HCEC 1CT (cell line): Measurements from ENCODE around the gene SSH2.
A peak's percentile ranks its signal among the peaks of the same experiment; 100 is the strongest.

ENCODE experiments used
- DNase-seq: peaks from one replicate; pipeline ENCODE4 v3.0.0-alpha.2; 2017

The SSH2 gene

DNA sequence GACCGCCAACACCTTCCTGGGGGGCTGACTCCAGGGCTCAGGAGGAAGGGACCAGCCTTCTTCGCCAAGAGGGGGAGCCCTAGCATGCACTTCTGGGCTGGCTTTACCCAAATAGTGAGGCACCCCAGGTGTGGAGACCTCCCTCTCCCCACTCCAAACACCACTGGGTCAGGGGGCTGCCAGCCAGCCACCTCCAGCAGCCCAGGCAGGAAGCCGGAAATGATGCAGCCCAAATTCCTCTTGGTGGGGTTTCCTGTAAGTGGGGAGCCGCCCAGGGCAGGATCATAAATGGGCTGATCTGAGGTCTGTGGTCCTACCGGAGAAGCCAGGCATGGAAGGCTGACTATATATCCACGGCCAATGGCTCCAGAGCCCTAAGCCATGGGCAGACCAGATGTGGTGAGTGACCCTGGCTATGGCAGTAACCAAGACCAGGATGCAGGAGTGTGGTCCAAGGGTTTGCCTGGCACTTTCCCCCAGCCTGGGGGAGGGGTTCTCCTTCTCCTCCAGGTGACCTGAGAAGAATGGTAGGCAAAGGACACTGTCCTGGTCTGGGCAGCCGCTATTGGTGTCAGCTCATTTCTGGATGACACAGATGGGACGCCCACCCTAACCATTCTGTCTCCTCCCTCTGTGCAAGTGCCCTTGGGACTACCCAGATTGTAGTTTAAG is 344.8 kb downstream of the SSH2 start:
- DNase-seq: no peak

DNA sequence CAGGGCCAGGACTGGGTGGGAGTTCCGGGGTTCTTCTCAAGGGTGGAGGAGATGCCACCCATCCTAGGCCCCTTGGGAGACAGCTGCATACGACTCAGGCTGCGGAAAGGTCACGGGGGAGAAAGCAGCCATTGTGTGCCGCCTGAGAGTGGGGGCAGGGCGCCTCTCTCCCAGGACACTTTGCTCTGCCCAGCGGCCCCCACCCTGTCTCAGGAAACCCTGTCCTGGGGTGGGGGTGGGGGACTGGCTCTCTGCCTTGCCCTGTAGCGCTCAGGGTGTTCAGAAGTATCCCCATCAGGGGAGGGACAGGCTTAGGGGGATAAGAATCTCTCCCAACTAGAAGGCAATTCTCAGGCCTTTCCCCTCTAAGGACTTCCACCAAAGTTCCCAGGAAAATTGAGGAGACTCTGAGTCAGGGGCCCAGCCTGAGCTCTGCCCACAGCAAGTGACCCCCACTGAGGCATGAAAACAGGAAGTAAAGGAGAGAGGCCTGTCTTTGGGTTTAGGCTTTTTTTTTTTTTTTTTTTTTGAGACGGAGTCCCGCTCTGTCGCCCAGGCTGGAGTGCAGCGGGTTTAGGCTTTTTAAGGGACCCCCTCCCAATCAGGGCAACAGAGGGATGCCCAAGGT is 345.5 kb downstream of the SSH2 start:
- no peak for DNase-seq

DNA sequence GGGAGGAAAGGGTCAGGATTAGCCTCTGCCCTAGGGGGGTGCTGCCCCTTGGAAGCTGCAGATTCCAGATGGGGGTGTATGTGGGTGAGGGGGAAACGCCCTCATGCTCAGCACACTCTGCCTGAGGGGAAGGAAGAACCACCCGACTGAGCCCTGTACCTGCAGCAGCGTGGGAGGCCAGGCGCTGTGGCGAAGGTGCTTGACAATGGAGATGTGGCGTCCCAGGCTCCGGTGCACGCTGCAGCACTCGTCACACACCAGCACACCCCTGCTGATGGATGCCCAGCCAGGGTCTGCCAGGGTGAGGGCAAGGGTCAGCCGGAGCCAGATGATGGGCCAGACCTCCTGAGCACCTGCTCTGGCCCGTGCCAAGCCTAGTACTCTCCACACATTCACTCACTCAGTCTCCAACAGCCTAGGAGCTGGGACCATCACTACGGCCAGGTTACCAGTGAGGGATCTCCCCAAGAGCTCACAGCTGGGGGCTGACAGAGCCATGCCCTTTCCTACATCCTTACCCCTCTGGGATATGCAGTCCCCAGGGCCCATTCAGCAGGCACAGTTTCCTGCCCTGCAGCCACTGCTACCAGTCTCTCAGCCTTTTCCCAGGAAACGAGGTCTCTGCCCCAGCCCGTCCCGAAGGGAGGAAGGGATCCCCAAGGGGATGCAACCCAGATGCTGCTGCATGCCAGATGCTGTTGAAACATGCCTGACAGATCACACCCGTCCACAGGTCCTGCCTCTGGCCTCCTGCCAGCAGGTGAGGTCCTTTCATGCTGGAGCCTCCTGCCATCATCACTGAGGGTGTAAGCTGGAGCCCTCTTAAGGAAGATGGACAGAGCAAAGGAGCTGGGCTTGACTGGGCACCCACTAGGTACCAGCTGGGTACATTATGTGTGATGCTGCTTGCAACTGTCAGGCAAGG is 346.4 kb downstream of the SSH2 start:
- no peak for DNase-seq

DNA sequence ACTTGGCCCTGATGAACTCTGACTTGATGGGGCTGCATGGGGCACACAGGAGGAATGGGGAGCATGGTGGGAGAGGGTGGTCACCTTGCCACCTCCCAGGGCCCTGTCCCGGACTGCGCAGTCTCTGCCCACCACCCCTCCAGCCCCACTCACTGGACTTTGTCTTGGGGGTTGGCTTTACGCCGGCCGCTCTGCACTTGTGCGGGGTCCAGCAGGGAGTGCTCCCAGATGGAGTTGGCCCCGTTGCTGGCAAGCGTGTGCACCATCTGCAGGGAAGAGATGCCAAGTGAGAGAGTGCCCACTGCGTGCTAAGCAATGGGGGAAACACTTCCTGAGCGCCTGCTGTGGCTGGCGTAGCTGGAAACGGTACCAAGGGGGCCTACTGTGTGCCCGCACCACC is 347.3 kb downstream of the SSH2 start:
- DNase-seq: no peak

DNA sequence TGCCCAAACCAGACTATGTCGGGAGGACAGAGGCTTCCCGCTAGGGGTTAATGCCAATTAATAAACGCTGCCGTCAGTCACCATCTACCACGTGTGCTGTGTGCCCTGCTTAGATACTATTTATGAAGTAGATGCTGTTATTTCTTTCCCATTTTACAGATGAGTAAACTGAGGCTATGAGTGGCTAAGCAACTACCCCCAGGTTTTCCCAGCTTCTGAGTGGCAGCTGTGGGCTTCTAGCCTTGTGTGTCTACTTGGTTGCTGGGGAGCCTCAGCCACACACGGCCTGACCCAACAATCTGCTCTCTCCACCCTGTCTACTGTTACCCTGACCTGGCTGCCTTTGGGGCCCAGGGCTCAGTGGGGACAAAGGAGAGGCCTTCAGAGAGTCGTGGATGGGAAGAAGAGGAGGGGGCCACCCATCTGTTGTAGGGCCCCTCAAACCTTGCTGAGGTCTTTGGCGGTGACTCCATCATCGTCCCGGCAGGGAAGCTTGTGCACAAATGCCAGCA is 347.7 kb downstream of the SSH2 start:
- no peak for DNase-seq

DNA sequence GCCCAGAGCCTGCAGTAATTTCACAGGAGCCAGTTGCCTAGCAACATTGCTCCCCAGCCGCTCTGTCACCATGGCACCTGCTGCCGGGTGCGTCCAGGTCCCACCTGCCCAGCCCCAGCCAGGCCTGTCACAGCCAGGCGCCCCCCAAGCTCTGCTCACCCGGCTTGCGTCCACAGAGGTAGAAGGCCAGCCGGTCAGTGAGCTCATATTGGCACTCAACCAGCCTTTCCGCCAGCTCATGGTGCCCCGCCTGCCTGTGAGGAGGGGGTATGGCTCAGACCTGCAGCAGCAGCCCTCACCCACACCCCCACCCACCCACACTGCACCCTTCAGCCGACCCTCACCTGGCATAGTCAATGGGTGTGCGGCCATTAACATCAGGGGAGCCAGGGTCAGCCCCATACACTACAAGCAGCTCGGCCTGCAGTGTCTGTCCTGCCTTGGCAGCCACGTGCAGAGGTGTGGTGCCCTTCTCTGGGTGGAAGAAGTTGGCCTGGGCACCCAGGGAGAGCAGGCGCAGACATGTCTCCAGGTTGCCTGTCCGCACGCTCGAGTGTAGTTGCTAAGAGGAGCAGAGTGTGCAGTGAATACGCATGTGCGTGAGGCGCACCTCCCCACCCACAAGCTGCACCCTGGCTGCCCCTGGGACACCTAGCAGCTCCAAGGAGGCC is 348.3 kb downstream of the SSH2 start:
- no peak for DNase-seq

DNA sequence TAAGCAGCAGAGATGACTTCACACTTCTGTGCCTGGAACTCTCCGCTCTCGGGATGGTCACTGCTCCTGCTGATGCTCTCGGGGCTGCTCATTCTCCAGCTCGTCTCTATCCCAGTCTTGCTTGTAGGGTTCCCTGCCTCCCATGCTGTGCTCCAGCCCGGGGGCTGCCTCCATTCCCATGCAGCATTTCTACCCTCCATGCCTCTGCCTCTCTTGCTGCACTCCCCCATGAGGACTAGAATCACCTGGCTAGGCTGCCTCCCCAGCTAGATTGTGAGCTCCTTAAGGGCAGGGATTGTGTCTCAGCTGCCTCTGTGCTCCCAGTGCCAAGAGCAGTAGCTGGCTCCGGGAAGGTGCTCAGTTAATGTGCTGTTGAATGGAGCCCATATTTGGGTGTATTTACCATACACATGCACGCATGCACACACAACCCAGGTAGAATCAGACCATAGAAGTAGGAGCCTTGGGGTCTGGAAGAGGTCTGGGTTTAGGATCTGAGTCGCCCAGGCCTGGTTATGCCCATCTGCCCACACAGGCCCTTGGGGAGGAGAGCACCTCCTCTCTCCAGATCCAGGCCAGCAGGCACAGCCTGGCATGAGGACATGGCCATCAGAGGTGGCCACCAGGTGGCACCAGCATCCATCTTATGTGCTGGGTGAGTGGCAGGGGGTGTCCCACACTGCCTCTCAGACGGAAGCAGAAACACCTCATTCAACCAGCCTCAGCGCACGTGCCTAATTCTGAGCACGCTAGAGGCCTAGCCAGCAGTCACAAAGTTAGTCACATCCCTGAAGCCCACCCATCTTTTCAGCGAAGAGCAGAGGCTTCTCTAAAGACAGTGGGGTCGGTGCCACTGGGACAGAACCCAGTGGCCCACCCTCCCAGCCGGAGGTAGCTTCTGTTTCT is 349.9 kb downstream of the SSH2 start:
- peak; percentile 66 for DNase-seq

DNA sequence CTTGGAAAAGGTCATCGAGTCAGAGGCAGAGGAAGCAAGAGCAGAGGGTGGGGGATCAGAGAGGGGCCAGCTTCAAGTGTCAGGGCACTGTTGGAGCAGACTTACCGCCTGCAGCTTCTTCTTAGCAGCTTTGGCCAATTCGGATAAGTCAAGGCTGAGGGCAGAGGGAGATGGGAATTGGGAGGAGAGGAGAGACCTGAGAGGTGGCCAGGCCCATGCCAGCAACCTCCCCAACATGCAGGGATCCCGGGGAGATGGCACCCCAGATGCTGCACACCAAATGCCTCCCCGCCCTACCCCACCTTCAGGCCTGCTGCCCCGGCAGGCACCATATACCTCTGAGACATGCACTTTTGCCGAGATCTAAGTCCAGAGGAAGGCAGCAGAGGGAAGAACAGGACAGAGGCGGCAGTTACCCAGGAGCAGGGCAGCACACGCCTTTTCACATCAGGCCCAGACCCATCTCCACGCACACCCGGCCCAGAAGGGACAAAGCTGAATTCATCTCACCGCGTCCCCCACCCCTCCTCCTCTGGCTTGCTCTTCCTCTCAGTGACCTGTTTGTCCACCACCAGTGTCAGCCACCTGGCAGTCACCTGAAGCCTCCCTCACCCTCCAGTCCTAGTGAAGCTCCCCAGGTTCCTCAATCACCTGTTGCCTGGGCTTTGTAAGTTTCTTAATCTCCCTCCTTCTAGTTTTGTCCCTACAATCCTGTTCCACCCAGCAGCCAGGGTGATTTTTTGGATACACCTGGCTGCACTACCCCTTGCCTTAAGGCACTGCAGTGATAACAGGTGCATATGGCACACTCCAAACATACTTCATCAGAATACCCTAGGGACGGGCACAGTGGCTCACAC is 351.2 kb downstream of the SSH2 start:
- DNase-seq: no peak

DNA sequence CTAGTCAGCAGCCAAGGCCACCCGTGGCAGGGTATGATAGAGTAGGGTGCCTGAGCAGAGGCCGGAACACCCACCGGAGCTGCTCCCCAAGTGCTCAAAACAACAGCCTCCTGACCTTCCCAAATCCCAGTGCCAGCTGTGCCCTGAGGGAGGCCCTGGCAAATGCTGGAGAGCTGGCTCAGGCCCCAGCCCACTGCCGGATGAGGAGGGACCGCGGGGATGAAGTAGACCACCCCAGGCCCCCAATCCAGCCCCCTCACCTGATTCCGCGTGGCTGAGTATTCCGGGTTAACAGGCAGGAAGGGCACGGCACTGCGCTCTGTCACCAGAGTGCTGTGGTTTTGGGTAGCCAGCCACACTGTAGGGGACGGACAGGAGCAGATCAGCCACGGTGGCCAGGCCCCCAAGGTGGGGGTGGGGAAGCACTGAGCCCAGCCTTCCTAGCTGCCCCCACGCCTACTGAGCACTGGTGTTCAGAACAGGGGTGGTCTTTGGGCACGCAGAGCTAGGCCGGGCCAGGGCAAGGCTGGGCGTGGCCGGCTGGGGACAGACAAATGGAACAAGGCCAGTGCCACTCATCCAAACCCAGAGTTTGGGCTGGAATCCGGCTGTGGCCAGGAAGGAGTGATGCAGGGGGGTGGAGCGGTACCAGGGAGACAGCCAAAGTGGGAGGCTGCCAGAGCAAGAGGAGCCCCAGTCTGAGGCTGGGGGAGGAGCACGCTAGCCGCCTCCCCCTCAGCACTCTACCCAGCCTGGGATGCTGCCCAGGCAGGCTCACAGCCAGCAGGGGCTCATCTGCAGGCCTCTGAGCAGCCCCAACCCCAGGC is 352.4 kb downstream of the SSH2 start:
- DNase-seq: no peak

DNA sequence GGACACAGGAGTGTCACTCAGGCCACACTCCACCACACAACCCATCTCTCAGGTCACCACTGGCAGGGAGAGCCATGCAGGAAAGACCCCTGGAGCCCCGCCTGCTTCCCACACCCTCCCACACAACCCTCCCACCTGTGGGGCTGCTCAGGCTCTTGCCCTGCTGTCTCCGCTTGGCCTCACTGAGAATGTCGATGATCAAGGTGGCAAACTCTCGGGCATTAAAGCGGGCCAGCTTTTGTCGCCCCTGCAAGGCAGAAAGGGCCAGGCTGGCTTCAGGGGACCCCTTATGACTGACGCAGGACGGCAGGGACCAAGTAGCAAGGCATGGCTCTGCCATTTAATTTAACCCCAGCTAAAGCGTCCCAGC is 353.0 kb downstream of the SSH2 start:
- no peak for DNase-seq

DNA sequence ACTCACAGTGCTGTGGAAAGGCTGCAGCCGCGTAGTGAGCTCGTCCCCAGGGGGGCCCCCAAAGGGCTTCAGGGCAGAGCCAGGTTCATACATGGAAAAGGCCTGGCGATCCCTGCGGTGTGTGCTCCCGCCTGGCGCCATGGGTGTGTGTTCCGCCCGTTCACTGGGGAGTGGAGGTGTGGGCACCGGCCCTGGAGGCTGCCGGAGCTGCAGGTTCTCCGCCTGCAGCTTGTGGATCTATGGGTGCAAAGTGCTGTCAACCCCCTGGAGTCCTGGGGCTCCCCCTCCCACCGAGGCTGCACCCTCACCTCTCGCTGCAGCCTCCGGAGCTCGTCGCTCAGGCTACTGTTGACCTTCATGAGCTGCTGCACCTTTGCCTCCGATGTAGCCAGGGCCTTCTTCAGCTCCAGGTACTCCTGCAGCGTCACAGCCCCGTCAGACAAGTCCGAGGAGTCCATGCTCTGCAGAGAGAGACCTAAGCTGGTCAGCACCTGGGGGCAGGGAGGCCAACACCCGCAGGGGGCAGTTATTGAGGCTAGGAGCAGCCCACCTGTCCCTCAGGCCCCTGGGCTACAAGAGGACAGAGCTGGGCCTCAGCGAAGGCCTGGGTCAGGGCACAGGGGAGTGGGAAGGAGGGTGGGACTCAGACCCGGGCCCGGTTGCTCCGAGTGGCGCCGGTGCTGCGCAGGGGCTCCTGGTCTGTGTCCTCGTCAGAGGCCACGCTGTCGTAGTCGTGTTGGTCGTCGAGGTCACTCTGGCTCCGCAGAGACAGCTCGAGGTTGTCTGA is 353.6 kb downstream of the SSH2 start:
- no peak for DNase-seq
